Loucy (cell line): ENCODE data around the gene THADA.
"Not testable (repeated sequence)": the region's sequence is repeated elsewhere in the genome, so short reads cannot be mapped to it uniquely, and the experiment has no call there.

Experiments
- H2AFZ ChIP-seq: fragments of 200-600 bp; sonication (generic); 2 replicates; pipeline ENCODE4 v1.6.0; 2016; ENCODE audit warnings: antibody characterized with exemption, mild to moderate bottlenecking, low read length, moderate library complexity
- H3F3A ChIP-seq: fragments of 200-600 bp; 2 replicates; pipeline ENCODE4 v1.6.0; 2016; ENCODE audit warnings: antibody characterized with exemption, low read depth, mild to moderate bottlenecking
- H3K27me3 ChIP-seq: fragments of 200-600 bp; sonication (generic); 2 replicates; pipeline ENCODE4 v1.6.1; 2014; ENCODE audit warnings: low read length, mild to moderate bottlenecking; ENCODE audit not compliant: insufficient read depth, poor library complexity, severe bottlenecking
- H3K36me3 ChIP-seq: fragments of 200-600 bp; sonication (generic); 2 replicates; pipeline ENCODE4 v1.6.1; 2016; ENCODE audit warnings: low read length; ENCODE audit not compliant: insufficient read depth
- H3K4me1 ChIP-seq: fragments of 200-600 bp; sonication (generic); 2 replicates; pipeline ENCODE4 v1.5.1; 2014; ENCODE audit warnings: low read length, mild to moderate bottlenecking; ENCODE audit not compliant: insufficient read depth, poor library complexity, severe bottlenecking
- H3K4me2 ChIP-seq: fragments of 200-600 bp; sonication (generic); 2 replicates; pipeline ENCODE4 v1.6.0; 2014; ENCODE audit warnings: antibody characterized with exemption, low read length, low read depth, mild to moderate bottlenecking; ENCODE audit not compliant: poor library complexity, severe bottlenecking
- H3K4me3 ChIP-seq: fragments of 200-600 bp; sonication (generic); 2 replicates; pipeline ENCODE4 v1.5.1; 2014; ENCODE audit warnings: low read length, mild to moderate bottlenecking, mixed read lengths; ENCODE audit not compliant: poor library complexity, severe bottlenecking
- H3K79me2 ChIP-seq: fragments of 200-600 bp; sonication (generic); 2 replicates; pipeline ENCODE4 v1.6.1; 2014; ENCODE audit warnings: low read length; ENCODE audit not compliant: insufficient read depth
- H3K9ac ChIP-seq: fragments of 200-600 bp; sonication (generic); 2 replicates; pipeline ENCODE4 v1.6.0; 2014; ENCODE audit warnings: mild to moderate bottlenecking, low read depth, low read length, moderate library complexity; ENCODE audit not compliant: poor library complexity, severe bottlenecking
- H3K9me2 ChIP-seq: fragments of 200-600 bp; sonication (generic); replicated peaks from 2 replicates; pipeline ENCODE4 v1.6.1; 2016; ENCODE audit warnings: low read depth, low read length, mixed read lengths
- H3K9me3 ChIP-seq: fragments of 200-600 bp; sonication (generic); 2 replicates; pipeline ENCODE4 v1.6.1; 2014; ENCODE audit warnings: mild to moderate bottlenecking, antibody characterized with exemption, low read length, low read depth; ENCODE audit not compliant: insufficient read depth
- H4K20me1 ChIP-seq: fragments of 200-600 bp; sonication (generic); 2 replicates; pipeline ENCODE4 v1.6.0; 2014; ENCODE audit warnings: antibody characterized with exemption, low read length, mild to moderate bottlenecking; ENCODE audit not compliant: insufficient read depth, poor library complexity, severe bottlenecking
- EZH2phosphoT487 ChIP-seq: fragments of 200-600 bp; IDR thresholded peaks from 2 replicates; pipeline ENCODE4 v1.6.1; 2018; ENCODE audit warnings: antibody characterized with exemption, mild to moderate bottlenecking, moderate library complexity, borderline replicate concordance
- TF ChIP-seq, protein P1 (sequence below): fragments of 200-600 bp; sonication (generic); conservative IDR thresholded peaks from 2 replicates; pipeline ENCODE4 v1.5.1; 2014; ENCODE audit warnings: mild to moderate bottlenecking, antibody characterized with exemption, low read length

The THADA gene

GRCh38 chr2:43637030-43637803, 41.4 kb upstream of the THADA start, which contains the start of gene PLEKHH2:
Gene PLEKHH2, plus strand, starts transcription at chr2:43637260. Its CDS starts 7,414 bp downstream, at chr2:43644674.
- Histone ChIP-seq H3F3A (no peaks in the 10 kb centered on the region), H3K4me2 (peak within 1 kb of the TSS; percentile 66), H3K9me3 (peaks cover 8% of the 10 kb centered on the region; the same call in 1 of the 2 replicates), H3K9ac (no peak within 1 kb of the TSS), H3K36me3 (no peaks in the 10 kb centered on the region), H3K4me3 (peak within 1 kb of the TSS; percentile 65), H2AFZ (peak within 1 kb of the TSS; percentile 84), H3K4me1 (peaks cover 6% of the 10 kb centered on the region), H3K79me2 (no peaks in the 10 kb centered on the region), H3K27me3 (no peaks in the 10 kb centered on the region), H3K9me2 (no peaks in the 10 kb centered on the region), H4K20me1 (no peaks in the 10 kb centered on the region)
- TF ChIP-seq EZH2phosphoT487: no peak
- TF ChIP-seq, protein P1, sequence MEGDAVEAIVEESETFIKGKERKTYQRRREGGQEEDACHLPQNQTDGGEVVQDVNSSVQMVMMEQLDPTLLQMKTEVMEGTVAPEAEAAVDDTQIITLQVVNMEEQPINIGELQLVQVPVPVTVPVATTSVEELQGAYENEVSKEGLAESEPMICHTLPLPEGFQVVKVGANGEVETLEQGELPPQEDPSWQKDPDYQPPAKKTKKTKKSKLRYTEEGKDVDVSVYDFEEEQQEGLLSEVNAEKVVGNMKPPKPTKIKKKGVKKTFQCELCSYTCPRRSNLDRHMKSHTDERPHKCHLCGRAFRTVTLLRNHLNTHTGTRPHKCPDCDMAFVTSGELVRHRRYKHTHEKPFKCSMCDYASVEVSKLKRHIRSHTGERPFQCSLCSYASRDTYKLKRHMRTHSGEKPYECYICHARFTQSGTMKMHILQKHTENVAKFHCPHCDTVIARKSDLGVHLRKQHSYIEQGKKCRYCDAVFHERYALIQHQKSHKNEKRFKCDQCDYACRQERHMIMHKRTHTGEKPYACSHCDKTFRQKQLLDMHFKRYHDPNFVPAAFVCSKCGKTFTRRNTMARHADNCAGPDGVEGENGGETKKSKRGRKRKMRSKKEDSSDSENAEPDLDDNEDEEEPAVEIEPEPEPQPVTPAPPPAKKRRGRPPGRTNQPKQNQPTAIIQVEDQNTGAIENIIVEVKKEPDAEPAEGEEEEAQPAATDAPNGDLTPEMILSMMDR: no peak

GRCh38 chr2:43636621-43637020, 40.8 kb upstream of the THADA start:
- TF ChIP-seq EZH2phosphoT487: no peak
- TF ChIP-seq, protein P1: no peak
- Histone ChIP-seq H3K79me2 (no peaks in the 10 kb centered on the region), H3K4me1 (peaks cover 6% of the 10 kb centered on the region), H3K9me3 (peaks cover 8% of the 10 kb centered on the region; the same call in 1 of the 2 replicates), H3K9ac (no peak overlapping the region), H3F3A (no peaks in the 10 kb centered on the region), H3K4me2 (peak overlapping the region; percentile 66), H4K20me1 (no peaks in the 10 kb centered on the region), H3K27me3 (no peaks in the 10 kb centered on the region), H2AFZ (peak overlapping the region; percentile 84), H3K9me2 (no peaks in the 10 kb centered on the region), H3K4me3 (peak overlapping the region; percentile 65), H3K36me3 (no peaks in the 10 kb centered on the region)

GRCh38 chr2:43636153-43636552, 40.3 kb upstream of the THADA start:
- not testable (repeated sequence) for H3F3A ChIP-seq, H3K9me3 ChIP-seq, H4K20me1 ChIP-seq, H3K4me3 ChIP-seq, H3K4me1 ChIP-seq, H3K9ac ChIP-seq, H3K9me2 ChIP-seq, H2AFZ ChIP-seq, H3K4me2 ChIP-seq, H3K79me2 ChIP-seq, H3K36me3 ChIP-seq, H3K27me3 ChIP-seq
